MM.1S (cell line): ENCODE results near the gene PTCRA.

Source experiments
- EZH2 ChIP-seq: fragments of 300-600 bp; sonication (generic); optimal IDR thresholded peaks from 2 replicates; pipeline ENCODE3; 2017; ENCODE audit warnings: low read depth, mild to moderate bottlenecking, antibody characterized with exemption, low read length, mixed read lengths
- TF ChIP-seq, protein P1 (sequence below): fragments of 300-600 bp; sonication (generic); IDR thresholded peaks from 2 replicates; pipeline ENCODE4 v1.5.1; 2016; ENCODE audit warnings: antibody characterized with exemption, low read length, mixed read lengths

GRCh38 chr6:42938987-42939809 is 23.3 kb downstream of the PTCRA start:
- TF ChIP-seq, protein P1, sequence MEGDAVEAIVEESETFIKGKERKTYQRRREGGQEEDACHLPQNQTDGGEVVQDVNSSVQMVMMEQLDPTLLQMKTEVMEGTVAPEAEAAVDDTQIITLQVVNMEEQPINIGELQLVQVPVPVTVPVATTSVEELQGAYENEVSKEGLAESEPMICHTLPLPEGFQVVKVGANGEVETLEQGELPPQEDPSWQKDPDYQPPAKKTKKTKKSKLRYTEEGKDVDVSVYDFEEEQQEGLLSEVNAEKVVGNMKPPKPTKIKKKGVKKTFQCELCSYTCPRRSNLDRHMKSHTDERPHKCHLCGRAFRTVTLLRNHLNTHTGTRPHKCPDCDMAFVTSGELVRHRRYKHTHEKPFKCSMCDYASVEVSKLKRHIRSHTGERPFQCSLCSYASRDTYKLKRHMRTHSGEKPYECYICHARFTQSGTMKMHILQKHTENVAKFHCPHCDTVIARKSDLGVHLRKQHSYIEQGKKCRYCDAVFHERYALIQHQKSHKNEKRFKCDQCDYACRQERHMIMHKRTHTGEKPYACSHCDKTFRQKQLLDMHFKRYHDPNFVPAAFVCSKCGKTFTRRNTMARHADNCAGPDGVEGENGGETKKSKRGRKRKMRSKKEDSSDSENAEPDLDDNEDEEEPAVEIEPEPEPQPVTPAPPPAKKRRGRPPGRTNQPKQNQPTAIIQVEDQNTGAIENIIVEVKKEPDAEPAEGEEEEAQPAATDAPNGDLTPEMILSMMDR = no peak
- no peak for TF ChIP-seq EZH2
